H1 (cell line): Measurements from ENCODE around the gene PLD2. TPM values are rescaled to one million over a fixed set of nuclear protein-coding genes. Genes with fewer than 3 reads are reported as not detected.

ENCODE experiments used
- CTCF ChIA-PET: fragments of 300-600 bp; sonication (Branson Sonifier 250); formaldehyde crosslinking; loops from one replicate; lab custom pipeline; 2021; ENCODE audit not compliant: partially characterized antibody; lab: Charles Lee
- POLR2A ChIA-PET: fragments of 300-600 bp; sonication (Branson Sonifier 250); formaldehyde crosslinking; loops from one replicate; lab custom pipeline; 2021; ENCODE audit warnings: inconsistent platforms; ENCODE audit not compliant: partially characterized antibody; lab: Charles Lee
- DNase-seq, 2 experiments: peaks; one replicate each; pipeline versions ENCODE4 v3.0.0 to v3.0.0-alpha.2; 2010 to 2022; ENCODE audit warnings: low spot score in 2 of 2, low read depth in 1 of 2, mixed read lengths in 1 of 2
- FAIRE-seq: peaks from 2 replicates; lab custom pipeline; 2011; peaks lifted over from hg19 to GRCh38; lab: Jason Lieb, UNC
- H2AFZ ChIP-seq: 2 replicates; pipeline ENCODE4 v1.8.1; 2012; ENCODE audit warnings: low read length, inconsistent platforms
- H2AK5ac ChIP-seq: 2 replicates; pipeline ENCODE4 v1.6.1; 2013; ENCODE audit warnings: low read depth, low read length
- H2BK120ac ChIP-seq: replicated peaks from 2 replicates; pipeline ENCODE3; 2013; ENCODE audit warnings: low read depth, low read length, inconsistent platforms
- H2BK12ac ChIP-seq: 2 replicates; pipeline ENCODE4 v1.6.1; 2013; ENCODE audit warnings: low read depth, low read length
- H2BK15ac ChIP-seq: 2 replicates; pipeline ENCODE4 v1.6.1; 2013; ENCODE audit warnings: low read length
- H2BK20ac ChIP-seq: 2 replicates; pipeline ENCODE4 v1.6.1; 2013; ENCODE audit warnings: low read length
- H2BK5ac ChIP-seq: 2 replicates; pipeline ENCODE4 v1.6.1; 2013; ENCODE audit warnings: low read depth, low read length
- H3K14ac ChIP-seq: 2 replicates; pipeline ENCODE4 v1.6.1; 2013; ENCODE audit warnings: inconsistent platforms; ENCODE audit not compliant: insufficient read length
- H3K18ac ChIP-seq: 2 replicates; pipeline ENCODE4 v1.6.1; 2013; ENCODE audit warnings: low read length; ENCODE audit errors: extremely low read depth
- H3K23ac ChIP-seq: 2 replicates; pipeline ENCODE4 v1.6.1; 2013; ENCODE audit warnings: inconsistent platforms; ENCODE audit not compliant: insufficient read length
- H3K23me2 ChIP-seq: 2 replicates; pipeline ENCODE4 v1.6.1; 2013; ENCODE audit warnings: low read depth, low read length
- H3K27ac ChIP-seq: 2 replicates; pipeline ENCODE4 v1.6.1; 2011; ENCODE audit warnings: low read depth, low read length, inconsistent platforms
- H3K27me3 ChIP-seq, 4 experiments: replicated peaks in 1 of 4; 1 replicate in 1 of 4; 2 replicates in 3 of 4; pipeline versions ENCODE4 v1.6.1 to v1.8.1; 2011 to 2013; ENCODE audit warnings: low read length in 3 of 4, mild to moderate bottlenecking in 3 of 4, inconsistent platforms in 2 of 4, mixed read lengths in 2 of 4, moderate library complexity in 1 of 4; ENCODE audit not compliant: control insufficient read depth in 3 of 4, insufficient read depth in 3 of 4; ENCODE audit errors: extremely low read depth in 1 of 4
- H3K36me3 ChIP-seq, 4 experiments: 2 replicates each; pipeline versions ENCODE4 v1.6.1 to v1.8.1; 2011 to 2013; ENCODE audit warnings: mild to moderate bottlenecking in 4 of 4, low read length in 3 of 4, moderate library complexity in 2 of 4, control low read depth in 1 of 4, inconsistent platforms in 1 of 4; ENCODE audit not compliant: insufficient read depth in 4 of 4, control insufficient read depth in 2 of 4
- H3K4ac ChIP-seq: replicated peaks from 2 replicates; pipeline ENCODE3; 2013; ENCODE audit warnings: low read length, low read depth, mixed read lengths, inconsistent platforms; ENCODE audit not compliant: insufficient read length
- H3K4me1 ChIP-seq, 4 experiments: replicated peaks in 1 of 4; 1 replicate in 1 of 4; 2 replicates in 3 of 4; pipeline versions ENCODE4 v1.6.1 to v1.8.1; 2011 to 2013; ENCODE audit warnings: low read length in 3 of 4, inconsistent platforms in 2 of 4, mixed read lengths in 1 of 4; ENCODE audit not compliant: insufficient read depth in 4 of 4, control insufficient read depth in 3 of 4
- H3K4me2 ChIP-seq, 2 experiments: 2 replicates each; pipeline versions ENCODE4 v1.6.1 to v1.8.1; 2011 to 2013; ENCODE audit warnings: low read depth in 2 of 2, low read length in 2 of 2, control low read depth in 1 of 2, inconsistent platforms in 1 of 2, mild to moderate bottlenecking in 1 of 2; ENCODE audit not compliant: insufficient read depth in 1 of 2
- H3K4me3 ChIP-seq, 4 experiments: fragments of 200-600, 300-600 bp in 1 of 4; sonication (generic), shearing (Covaris generic), sonication (Bioruptor Twin) in 1 of 4; 2 replicates each; pipeline versions ENCODE4 v1.5.1 to v1.8.1; 2011 to 2016; ENCODE audit warnings: low read length in 4 of 4, low read depth in 3 of 4, control low read depth in 2 of 4, inconsistent platforms in 2 of 4, mild to moderate bottlenecking in 2 of 4, mixed read lengths in 1 of 4, moderate library complexity in 1 of 4; ENCODE audit not compliant: insufficient read depth in 2 of 4; ENCODE audit errors: extremely low read depth in 1 of 4
- H3K56ac ChIP-seq: replicated peaks from 2 replicates; pipeline ENCODE3; 2013; ENCODE audit warnings: low read depth, mild to moderate bottlenecking, mixed read lengths, low read length, inconsistent platforms; ENCODE audit not compliant: insufficient read length
- H3K79me1 ChIP-seq: 2 replicates; pipeline ENCODE4 v1.6.1; 2013; ENCODE audit warnings: low read depth, low read length, control low read depth
- H3K79me2 ChIP-seq, 2 experiments: 2 replicates each; pipeline versions ENCODE4 v1.6.1 to v1.8.1; 2012 to 2013; ENCODE audit warnings: low read length in 2 of 2, mild to moderate bottlenecking in 2 of 2, inconsistent platforms in 1 of 2; ENCODE audit not compliant: insufficient read depth in 2 of 2, control insufficient read depth in 1 of 2
- H3K9ac ChIP-seq, 4 experiments: replicated peaks in 1 of 4; 1 replicate in 1 of 4; 2 replicates in 3 of 4; pipeline versions ENCODE4 v1.6.1 to v1.8.1; 2011 to 2013; ENCODE audit warnings: low read depth in 3 of 4, low read length in 3 of 4, control low read depth in 2 of 4, mild to moderate bottlenecking in 2 of 4, moderate library complexity in 2 of 4, inconsistent platforms in 1 of 4; ENCODE audit errors: extremely low read depth in 1 of 4
- H3K9me3 ChIP-seq, 2 experiments: 2 replicates each; pipeline versions ENCODE4 v1.6.1 to v1.8.1; 2012 to 2013; ENCODE audit warnings: mild to moderate bottlenecking in 2 of 2, moderate library complexity in 2 of 2, control low read depth in 1 of 2, inconsistent platforms in 1 of 2, low read depth in 1 of 2, low read length in 1 of 2, mixed read lengths in 1 of 2; ENCODE audit not compliant: insufficient read depth in 2 of 2
- H4K20me1 ChIP-seq, 2 experiments: replicated peaks in 1 of 2; 2 replicates each; pipeline versions ENCODE3 to v1.8.1; 2011 to 2013; ENCODE audit warnings: inconsistent platforms in 2 of 2, low read length in 2 of 2, mild to moderate bottlenecking in 1 of 2; ENCODE audit not compliant: insufficient read depth in 2 of 2, control insufficient read depth in 1 of 2
- H4K5ac ChIP-seq: 2 replicates; pipeline ENCODE4 v1.6.1; 2013; ENCODE audit warnings: low read length, low read depth, mixed read lengths, inconsistent platforms; ENCODE audit not compliant: insufficient read length
- H4K8ac ChIP-seq: 2 replicates; pipeline ENCODE4 v1.8.0; 2013; ENCODE audit warnings: mild to moderate bottlenecking, moderate library complexity, low read length, inconsistent platforms; ENCODE audit not compliant: insufficient read depth; ENCODE audit errors: extremely low read depth
- H4K91ac ChIP-seq: replicated peaks from 2 replicates; pipeline ENCODE3; 2013; ENCODE audit warnings: low read length, mixed read lengths, inconsistent platforms; ENCODE audit not compliant: insufficient read length
- CTCF ChIP-seq, 3 experiments: IDR thresholded peaks; 1 replicate in 2 of 3; 2 replicates in 1 of 3; pipeline versions ENCODE4 v1.5.1 to v1.6.1; 2011; ENCODE audit warnings: low read length in 3 of 3, mild to moderate bottlenecking in 3 of 3, inconsistent platforms in 2 of 3, low read depth in 1 of 3, moderate library complexity in 1 of 3; ENCODE audit not compliant: insufficient read depth in 1 of 3; ENCODE audit errors: control extremely low read depth in 1 of 3
- E2F6 ChIP-seq: IDR thresholded peaks from 2 replicates; pipeline ENCODE4 v1.6.1; 2012; ENCODE audit warnings: inconsistent platforms
- HDAC2 ChIP-seq, 2 experiments: fragments of 300-600 bp in 1 of 2; sonication (generic) in 1 of 2; IDR thresholded peaks; 2 replicates each; pipeline ENCODE4 v1.6.1; 2011 to 2012; ENCODE audit warnings: low read depth in 2 of 2, low read length in 2 of 2, mild to moderate bottlenecking in 2 of 2, moderate library complexity in 2 of 2, borderline replicate concordance in 1 of 2, inconsistent platforms in 1 of 2
- MAX ChIP-seq: IDR thresholded peaks from 2 replicates; pipeline ENCODE4 v1.6.1; 2012; ENCODE audit warnings: inconsistent platforms
- RAD21 ChIP-seq, 2 experiments: IDR thresholded peaks in 1 of 2; conservative IDR thresholded peaks in 1 of 2; 2 replicates each; pipeline ENCODE4 v1.6.1; 2011; ENCODE audit warnings: low read depth in 2 of 2, low read length in 2 of 2, improper control_type of control experiment in 1 of 2, inconsistent platforms in 1 of 2, mild to moderate bottlenecking in 1 of 2, moderate library complexity in 1 of 2
- SIRT6 ChIP-seq: IDR thresholded peaks from one replicate; pipeline ENCODE4 v1.7.1; 2012; ENCODE audit warnings: low read length, inconsistent platforms
- TEAD4 ChIP-seq: IDR thresholded peaks from 2 replicates; pipeline ENCODE4 v1.6.1; 2012; ENCODE audit warnings: low read depth, low read length, inconsistent platforms, mixed read lengths
- WGBS, 2 experiments: shearing (Covaris generic) in 1 of 2; methylation state at CpG; one replicate each; pipeline versions ENCODE4 v1.1.6 to v1.1.7; 2013 to 2015; ENCODE audit warnings: low lambda C conversion rate in 2 of 2, mixed read lengths in 2 of 2, inconsistent platforms in 1 of 2, low coverage in 1 of 2, missing lambda C conversion rate in 1 of 2; ENCODE audit not compliant: insufficient replicate concordance in 2 of 2, insufficient coverage in 1 of 2, insufficient read length in 1 of 2; ENCODE audit errors: extremely low coverage in 1 of 2, missing lambda C conversion rate in 1 of 2; 5-methylcytosine and 5-hydroxymethylcytosine counted together
- polyA plus RNA-seq, 7 experiments: library from polyadenylated mRNA; depleted of rRNA in 3 of 7; stranded (reverse) in 5 of 7; unstranded in 2 of 7; fragments of >200 nt in 5 of 7; fragments of 200-250 nt in 2 of 7; gene quantifications; 1 replicate in 5 of 7; 2 replicates in 1 of 7; 4 replicates in 1 of 7; pipeline versions ENCODE4 v1.2.1 to v1.2.3, GENCODE V29; 2011 to 2013; ENCODE audit warnings: missing spikeins in 2 of 7, mixed read lengths in 2 of 7
- total RNA-seq: library from RNA; stranded (reverse); fragmentation: NEBNext Ultra II Directional; extraction: Animal tissue kit (Norgen Biotek cat#: 25700); gene quantifications from 2 replicates; pipeline ENCODE4 v1.2.1, GENCODE V29; 2021

PLD2 gene
- total and polyA plus RNA-seq, 2 of the 8 experiments (the other 6 are each of a cell fraction or from before 2014, with no cell fraction given): 44.3 to 48.4 TPM

GRCh38 chr17:4782652-4783051 lies 24.3 kb upstream of the PLD2 start:
- Histone ChIP-seq H3K4me1 (peaks cover 0 to 12% (median under 1%) of the 10 kb centered on the region in 4 experiments; a peak in 1 of 7 replicates), H3K56ac (no peak overlapping the region), H3K9me3 (no peaks in the 10 kb centered on the region), H2AFZ (peak overlapping the region; percentile 51; the same call in 1 of the 2 replicates), H3K27me3 (0 out of 7 replicates have a peak, but pooled peaks cover 0 to 2% (median 0%) of the 10 kb centered on the region in 4 experiments), H3K23me2 (no peaks in the 10 kb centered on the region), H3K4me3 (no peak overlapping the region), H3K18ac (no peak overlapping the region), H4K91ac (no peak overlapping the region), H2BK12ac (0 out of 2 replicates have a peak overlapping the region, but pooled peaks have one; percentile 27), H2BK15ac (no peak overlapping the region), H4K5ac (no peak overlapping the region), H3K79me1 (no peaks in the 10 kb centered on the region), H3K4me2 (no peak overlapping the region), H2BK20ac (no peak overlapping the region), H2BK120ac (no peak overlapping the region), H3K14ac (no peak overlapping the region), H3K9ac (no peak overlapping the region), H4K8ac (peak overlapping the region; percentile 83; the same call in 1 of the 2 replicates), H3K4ac (no peak overlapping the region), H2AK5ac (no peak overlapping the region), H4K20me1 (no peaks in the 10 kb centered on the region), H3K23ac (no peak overlapping the region), H2BK5ac (no peak overlapping the region), H3K27ac (no peak overlapping the region), H3K36me3 (no peaks in the 10 kb centered on the region), H3K79me2 (no peaks in the 10 kb centered on the region)
- 81% methylated on average over 28 of the region's 28 CpGs; no CpG with 5 or more reads in 1 of the 2 experiments for WGBS, 2 experiments
- POLR2A ChIA-PET: interaction anchor here (0.7 to 1.3 kb wide), 3 partner anchors 9 to 185 kb away, joined by 3 read pairs; partner anchors contain the start of gene SPAG7
- CTCF ChIA-PET: interaction anchor here (0.6 to 2.1 kb wide), 7 partner anchors 8 to 271 kb away, joined by 3 to 5 read pairs (median 4); no protein-coding TSS in a partner anchor
- TF ChIP-seq TEAD4: peak; percentile 54; the same call in 1 of the 2 replicates
- TF ChIP-seq SIRT6: no peak
- peak; percentile 86 for TF ChIP-seq MAX
- TF ChIP-seq CTCF (IDR thresholded peaks at IDR 0.05; ENCODE audit: control extremely low read depth in 1 of 3, insufficient read depth in 1 of 3, low read depth in 1 of 3, low read length in 3 of 3): peak; percentile 27 to 39 (median 33)
- TF ChIP-seq RAD21 (IDR thresholded peaks at IDR 0.05 in 1 of 2, conservative IDR thresholded peaks at IDR 0.05 in 1 of 2; ENCODE audit: low read depth in 2 of 2, low read length in 2 of 2): peak in 1 of 2 experiments; percentile 24; a peak in 1 of 4 replicates
- TF ChIP-seq E2F6: peak; percentile 93
- TF ChIP-seq HDAC2 (IDR thresholded peaks at IDR 0.05; ENCODE audit: borderline replicate concordance in 1 of 2, low read depth in 2 of 2, low read length in 2 of 2): no peak
- FAIRE-seq (no peak), DNase-seq (peak in 1 of 2 experiments; percentile 54)
